Measurements from ENCODE around the gene CAPN6. TPM values are rescaled to one million over a fixed set of nuclear protein-coding genes. Genes with fewer than 3 reads are reported as not detected.

Gene CAPN6
- total and polyA plus RNA-seq, 2 experiments from 2014 or later = 4.5 to 6.3 TPM

DNA sequence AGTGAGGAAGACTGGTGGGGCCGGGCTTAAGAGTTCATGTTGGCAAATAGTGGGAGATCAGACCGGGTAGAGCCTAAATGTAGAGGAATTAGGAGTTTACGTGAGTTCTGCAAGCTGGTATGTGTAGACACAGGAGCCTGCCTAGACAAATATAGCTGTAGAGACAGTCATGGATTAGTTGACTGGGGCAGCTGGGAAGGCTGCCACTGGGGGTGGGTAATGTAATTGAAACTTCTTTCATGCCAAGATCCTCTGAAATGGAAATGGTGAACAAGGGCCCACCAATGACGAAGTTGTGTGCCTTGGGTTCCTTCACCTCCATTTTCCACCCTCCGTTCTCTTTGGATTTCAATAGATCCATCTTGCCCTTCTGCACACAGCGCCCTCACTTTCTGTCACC is 11.9 kb upstream of the CAPN6 start:
- no peak overlapping the region for H3K27ac Mint-ChIP-seq
- DNase-seq (ENCODE audit: low spot score) (no peak), ATAC-seq (no peak)
- no peak for TF ChIP-seq ZNF114 (CRISPR knock-in tag; IDR thresholded peaks at IDR 0.05)
- Histone ChIP-seq H3K36me3 (ENCODE audit: insufficient read depth) (no peaks in the 10 kb centered on the region), H3K9me2 (ENCODE audit: insufficient read depth) (no peaks in the 10 kb centered on the region), H3K79me2 (replicated peaks; ENCODE audit: insufficient read depth) (no peaks in the 10 kb centered on the region), H3K27me3 (ENCODE audit: insufficient read depth) (no peaks in the 10 kb centered on the region), H3K27ac (ENCODE audit: low read depth) (no peak overlapping the region), H4K20me1 (replicated peaks; ENCODE audit: insufficient read depth) (no peaks in the 10 kb centered on the region), H2AFZ (no peak overlapping the region), H3K4me1 (ENCODE audit: insufficient read depth) (no peaks in the 10 kb centered on the region), H3K4me2 (no peak overlapping the region), H3F3A (replicated peaks; ENCODE audit: low read depth) (no peaks in the 10 kb centered on the region), H3K4me3 (no peak overlapping the region)
- no peaks in the 10 kb centered on the region for H3K36me3 Mint-ChIP-seq (ENCODE audit: low read depth)
- no peaks in the 10 kb centered on the region for H3K4me1 Mint-ChIP-seq
- no peak overlapping the region for H3K4me3 Mint-ChIP-seq
- no peaks in the 10 kb centered on the region for H3K9me3 Mint-ChIP-seq
- no peaks in the 10 kb centered on the region for H3K27me3 Mint-ChIP-seq (ENCODE audit: insufficient read depth, low read depth, poor library complexity)

DNA sequence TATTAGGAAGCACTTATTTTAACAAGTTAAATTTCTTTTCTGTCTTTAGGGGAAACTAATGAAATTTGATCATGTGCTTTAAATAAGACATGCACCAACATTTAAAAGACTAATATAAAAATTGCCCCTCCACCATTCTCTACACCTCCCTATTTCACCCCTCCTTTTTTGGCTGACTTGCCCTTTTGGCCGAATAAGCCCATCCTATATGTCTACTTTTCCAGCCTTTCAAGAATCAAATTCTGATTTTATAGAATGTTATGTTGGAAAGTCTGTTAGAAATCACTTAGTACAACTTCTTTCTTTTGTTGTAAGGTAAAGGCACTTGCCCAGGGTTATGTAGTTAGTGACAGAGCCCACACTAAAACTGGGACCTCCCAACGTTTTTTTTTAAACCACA is 1.8 kb downstream of the CAPN6 start:
- Mint-ChIP-seq H3K4me3 (no peak overlapping the region), H3K27me3 (ENCODE audit: insufficient read depth, low read depth, poor library complexity) (peaks cover 2% of the 10 kb centered on the region), H3K36me3 (ENCODE audit: low read depth) (no peaks in the 10 kb centered on the region), H3K9me3 (no peaks in the 10 kb centered on the region), H3K27ac (no peak overlapping the region), H3K4me1 (peaks cover 21% of the 10 kb centered on the region)
- Histone ChIP-seq H3K4me1 (ENCODE audit: insufficient read depth) (peaks cover 7% of the 10 kb centered on the region; the same call in 1 of the 2 replicates), H3K36me3 (ENCODE audit: insufficient read depth) (no peaks in the 10 kb centered on the region), H3K27ac (ENCODE audit: low read depth) (no peak overlapping the region), H3K4me3 (no peak overlapping the region), H3K9me2 (ENCODE audit: insufficient read depth) (no peaks in the 10 kb centered on the region), H3K4me2 (no peak overlapping the region), H3K27me3 (ENCODE audit: insufficient read depth) (no peaks in the 10 kb centered on the region), H2AFZ (no peak overlapping the region), H4K20me1 (replicated peaks; ENCODE audit: insufficient read depth) (no peaks in the 10 kb centered on the region), H3K79me2 (replicated peaks; ENCODE audit: insufficient read depth) (no peaks in the 10 kb centered on the region), H3F3A (replicated peaks; ENCODE audit: low read depth) (no peaks in the 10 kb centered on the region)
- DNase-seq (ENCODE audit: low spot score) (no peak), ATAC-seq (no peak)
- TF ChIP-seq, protein P1, sequence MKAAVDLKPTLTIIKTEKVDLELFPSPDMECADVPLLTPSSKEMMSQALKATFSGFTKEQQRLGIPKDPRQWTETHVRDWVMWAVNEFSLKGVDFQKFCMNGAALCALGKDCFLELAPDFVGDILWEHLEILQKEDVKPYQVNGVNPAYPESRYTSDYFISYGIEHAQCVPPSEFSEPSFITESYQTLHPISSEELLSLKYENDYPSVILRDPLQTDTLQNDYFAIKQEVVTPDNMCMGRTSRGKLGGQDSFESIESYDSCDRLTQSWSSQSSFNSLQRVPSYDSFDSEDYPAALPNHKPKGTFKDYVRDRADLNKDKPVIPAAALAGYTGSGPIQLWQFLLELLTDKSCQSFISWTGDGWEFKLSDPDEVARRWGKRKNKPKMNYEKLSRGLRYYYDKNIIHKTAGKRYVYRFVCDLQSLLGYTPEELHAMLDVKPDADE (IDR thresholded peaks at IDR 0.05) = no peak
- TF ChIP-seq, protein P2, sequence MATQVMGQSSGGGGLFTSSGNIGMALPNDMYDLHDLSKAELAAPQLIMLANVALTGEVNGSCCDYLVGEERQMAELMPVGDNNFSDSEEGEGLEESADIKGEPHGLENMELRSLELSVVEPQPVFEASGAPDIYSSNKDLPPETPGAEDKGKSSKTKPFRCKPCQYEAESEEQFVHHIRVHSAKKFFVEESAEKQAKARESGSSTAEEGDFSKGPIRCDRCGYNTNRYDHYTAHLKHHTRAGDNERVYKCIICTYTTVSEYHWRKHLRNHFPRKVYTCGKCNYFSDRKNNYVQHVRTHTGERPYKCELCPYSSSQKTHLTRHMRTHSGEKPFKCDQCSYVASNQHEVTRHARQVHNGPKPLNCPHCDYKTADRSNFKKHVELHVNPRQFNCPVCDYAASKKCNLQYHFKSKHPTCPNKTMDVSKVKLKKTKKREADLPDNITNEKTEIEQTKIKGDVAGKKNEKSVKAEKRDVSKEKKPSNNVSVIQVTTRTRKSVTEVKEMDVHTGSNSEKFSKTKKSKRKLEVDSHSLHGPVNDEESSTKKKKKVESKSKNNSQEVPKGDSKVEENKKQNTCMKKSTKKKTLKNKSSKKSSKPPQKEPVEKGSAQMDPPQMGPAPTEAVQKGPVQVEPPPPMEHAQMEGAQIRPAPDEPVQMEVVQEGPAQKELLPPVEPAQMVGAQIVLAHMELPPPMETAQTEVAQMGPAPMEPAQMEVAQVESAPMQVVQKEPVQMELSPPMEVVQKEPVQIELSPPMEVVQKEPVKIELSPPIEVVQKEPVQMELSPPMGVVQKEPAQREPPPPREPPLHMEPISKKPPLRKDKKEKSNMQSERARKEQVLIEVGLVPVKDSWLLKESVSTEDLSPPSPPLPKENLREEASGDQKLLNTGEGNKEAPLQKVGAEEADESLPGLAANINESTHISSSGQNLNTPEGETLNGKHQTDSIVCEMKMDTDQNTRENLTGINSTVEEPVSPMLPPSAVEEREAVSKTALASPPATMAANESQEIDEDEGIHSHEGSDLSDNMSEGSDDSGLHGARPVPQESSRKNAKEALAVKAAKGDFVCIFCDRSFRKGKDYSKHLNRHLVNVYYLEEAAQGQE (IDR thresholded peaks at IDR 0.05; ENCODE audit: unreplicated experiment) = no peak
- no peak for TF ChIP-seq CREB1 (CRISPR knock-in tag; IDR thresholded peaks at IDR 0.05; ENCODE audit: low read depth)

DNA sequence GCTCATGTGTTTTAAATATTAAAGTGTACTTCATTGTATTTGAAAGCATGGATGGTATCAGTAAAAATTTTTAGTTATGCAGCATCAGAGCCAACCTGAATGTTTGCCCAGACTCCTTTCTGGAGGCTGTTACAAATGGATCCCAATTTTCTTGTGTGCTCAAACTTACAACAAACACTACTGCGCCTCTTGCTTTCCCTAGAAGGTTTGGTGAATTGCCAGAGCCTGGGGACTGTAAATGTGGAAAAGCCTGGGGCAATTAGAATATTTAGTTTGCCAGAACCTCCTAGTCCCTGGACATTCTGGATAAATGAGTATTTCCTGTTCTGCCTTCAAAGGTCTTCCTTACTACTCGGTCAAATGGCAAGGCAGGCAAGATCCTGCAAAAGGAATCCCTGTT is 4.8 kb downstream of the CAPN6 start:
- H3F3A ChIP-seq (replicated peaks; ENCODE audit: low read depth) = no peaks in the 10 kb centered on the region
- H3K4me1 ChIP-seq (ENCODE audit: insufficient read depth) = peaks cover 7% of the 10 kb centered on the region; the same call in 1 of the 2 replicates
- H2AFZ ChIP-seq = no peak overlapping the region
- H3K27ac ChIP-seq (ENCODE audit: low read depth) = no peak overlapping the region
- Mint-ChIP-seq H3K4me1 (peaks cover 12% of the 10 kb centered on the region), H3K36me3 (ENCODE audit: low read depth) (no peaks in the 10 kb centered on the region), H3K27ac (no peak overlapping the region), H3K27me3 (ENCODE audit: insufficient read depth, low read depth, poor library complexity) (peaks cover 2% of the 10 kb centered on the region), H3K4me3 (no peak overlapping the region), H3K9me3 (no peaks in the 10 kb centered on the region)
- H3K27me3 ChIP-seq (ENCODE audit: insufficient read depth) = no peaks in the 10 kb centered on the region
- TF ChIP-seq NANOG (IDR thresholded peaks at IDR 0.05; ENCODE audit: borderline replicate concordance) = no peak
- no peak for TF ChIP-seq EZH2phosphoT487 (IDR thresholded peaks at IDR 0.05; ENCODE audit: unreplicated experiment)
- H3K4me2 ChIP-seq = no peak overlapping the region
- H3K36me3 ChIP-seq (ENCODE audit: insufficient read depth) = no peaks in the 10 kb centered on the region
- no peaks in the 10 kb centered on the region for H4K20me1 ChIP-seq (replicated peaks; ENCODE audit: insufficient read depth)
- no peak for ATAC-seq
- H3K79me2 ChIP-seq (replicated peaks; ENCODE audit: insufficient read depth) = no peaks in the 10 kb centered on the region
- DNase-seq (ENCODE audit: low spot score) = no peak
- no peak overlapping the region for H3K4me3 ChIP-seq
- no peaks in the 10 kb centered on the region for H3K9me2 ChIP-seq (ENCODE audit: insufficient read depth)

All from GM23338 (cell line).